Lower lobe of right lung (tissue), 2 donors: ENCODE measurements around the gene OLFM3. TPM values are rescaled to one million over a fixed set of nuclear protein-coding genes. Genes with fewer than 3 reads are reported as not detected.

Experiments used
- ATAC-seq, 2 donors: fragments of 200-7000 bp; cut with Tn5 transposase; one replicate each; pipeline ENCODE4 v1.9.1; 2020 to 2022; ENCODE audit warnings: mild to moderate bottlenecking in 2 of 2, moderate library complexity in 2 of 2
- DNase-seq: peaks from one replicate; pipeline ENCODE4 v3.0.0-alpha.2; 2020
- H3K27ac ChIP-seq: fragments of 200-600 bp; one replicate; pipeline ENCODE4 v1.8.0; 2022
- H3K27me3 ChIP-seq: fragments of 200-600 bp; one replicate; pipeline ENCODE4 v1.8.0; 2022; ENCODE audit warnings: low read depth
- H3K36me3 ChIP-seq: fragments of 200-600 bp; one replicate; pipeline ENCODE4 v1.8.0; 2022; ENCODE audit warnings: mild to moderate bottlenecking
- H3K4me1 ChIP-seq: fragments of 200-600 bp; one replicate; pipeline ENCODE4 v1.8.0; 2022
- H3K4me3 ChIP-seq: fragments of 200-600 bp; one replicate; pipeline ENCODE4 v1.8.0; 2022; ENCODE audit warnings: mild to moderate bottlenecking
- H3K9me3 ChIP-seq: fragments of 200-600 bp; one replicate; pipeline ENCODE4 v1.8.0; 2022
- CTCF ChIP-seq: fragments of 200-600 bp; IDR thresholded peaks from one replicate; pipeline ENCODE4 v1.8.0; 2022; ENCODE audit warnings: antibody characterized with exemption, mild to moderate bottlenecking
- intact Hi-C: fragments of 100-400 bp; cut with DNase I; formaldehyde crosslinking; loops from one replicate; pipeline ENCODE4 v1.11.0; 2022
- total RNA-seq: library from RNA; stranded (reverse); fragmentation: NEBNext Ultra II Directional; extraction: Animal tissue kit (Norgen Biotek cat#: 25700); gene quantifications from one replicate; pipeline ENCODE4 v1.2.1, GENCODE V29; 2021
- donor health status: DM: no; HTN: yes; CAD: no; lungs with severe emphysema.

OLFM3 gene
- total RNA-seq, 1 donor from 2014 or later = not detected

- ATAC-seq (no peak), DNase-seq (no peak)
- intact Hi-C loops = no loop called here
- no peaks in the 10 kb centered on the region for H3K36me3 ChIP-seq
- no peak for TF ChIP-seq CTCF
- no peaks in the 10 kb centered on the region for H3K27me3 ChIP-seq
- no peak overlapping the region for H3K27ac ChIP-seq
- no peak overlapping the region for H3K4me3 ChIP-seq
- H3K9me3 ChIP-seq = no peaks in the 10 kb centered on the region
- no peaks in the 10 kb centered on the region for H3K4me1 ChIP-seq
These were observed 28.9 kb downstream of the OLFM3 start for GRCh38 chr1:101967871-101968270.

- Histone ChIP-seq H3K9me3 (no peaks in the 10 kb centered on the region), H3K27ac (no peak overlapping the region), H3K27me3 (no peaks in the 10 kb centered on the region), H3K4me3 (no peak overlapping the region), H3K36me3 (no peaks in the 10 kb centered on the region), H3K4me1 (no peaks in the 10 kb centered on the region)
- no peak for ATAC-seq
- DNase-seq = no peak
- intact Hi-C loops = no loop called here
- TF ChIP-seq CTCF = no peak
These were observed 31.4 kb downstream of the OLFM3 start for GRCh38 chr1:101965341-101965740.

- Histone ChIP-seq H3K4me1 (no peaks in the 10 kb centered on the region), H3K27me3 (no peaks in the 10 kb centered on the region), H3K27ac (no peak overlapping the region), H3K9me3 (no peaks in the 10 kb centered on the region), H3K36me3 (no peaks in the 10 kb centered on the region), H3K4me3 (no peak overlapping the region)
- no peak for DNase-seq
- ATAC-seq = no peak
- intact Hi-C loops = no loop called here
- TF ChIP-seq CTCF = no peak
These were observed 32.0 kb downstream of the OLFM3 start for GRCh38 chr1:101964708-101965107.

GRCh38 chr1:101960142-101960541 lies 36.6 kb downstream of the OLFM3 start:
- no peak for ATAC-seq
- Histone ChIP-seq H3K27ac (no peak overlapping the region), H3K4me3 (no peak overlapping the region), H3K27me3 (no peaks in the 10 kb centered on the region), H3K36me3 (no peaks in the 10 kb centered on the region), H3K9me3 (no peaks in the 10 kb centered on the region), H3K4me1 (no peaks in the 10 kb centered on the region)
- no peak for DNase-seq
- TF ChIP-seq CTCF = no peak
- intact Hi-C loops = no loop called here

GRCh38 chr1:101959456-101959855 lies 37.3 kb downstream of the OLFM3 start:
- Histone ChIP-seq H3K4me1 (no peaks in the 10 kb centered on the region), H3K4me3 (no peak overlapping the region), H3K36me3 (no peaks in the 10 kb centered on the region), H3K27me3 (no peaks in the 10 kb centered on the region), H3K9me3 (no peaks in the 10 kb centered on the region), H3K27ac (no peak overlapping the region)
- TF ChIP-seq CTCF = no peak
- no peak for DNase-seq
- intact Hi-C loops = no loop called here
- ATAC-seq = no peak

GRCh38 chr1:101957771-101958170 lies 39.0 kb downstream of the OLFM3 start:
- H3K27ac ChIP-seq = no peak overlapping the region
- intact Hi-C loops = no loop called here
- no peak for DNase-seq
- no peak overlapping the region for H3K4me3 ChIP-seq
- no peak for TF ChIP-seq CTCF
- H3K36me3 ChIP-seq = no peaks in the 10 kb centered on the region
- H3K4me1 ChIP-seq = no peaks in the 10 kb centered on the region
- H3K27me3 ChIP-seq = no peaks in the 10 kb centered on the region
- no peak for ATAC-seq
- H3K9me3 ChIP-seq = no peaks in the 10 kb centered on the region
